ENCODE results near the gene PARD3B. TPM values are rescaled to one million over a fixed set of nuclear protein-coding genes. Genes with fewer than 3 reads are reported as not detected.
A peak's percentile ranks its signal among the peaks of the same experiment; 100 is the strongest.

PARD3B gene
- total RNA-seq, 1 donor from 2014 or later = 9.3 TPM

GRCh38 chr2:204586444-204587180 is 41.3 kb downstream of the PARD3B start:
- ATAC-seq = no peak
- DNase-seq (ENCODE audit: low spot score) = no peak

DNA sequence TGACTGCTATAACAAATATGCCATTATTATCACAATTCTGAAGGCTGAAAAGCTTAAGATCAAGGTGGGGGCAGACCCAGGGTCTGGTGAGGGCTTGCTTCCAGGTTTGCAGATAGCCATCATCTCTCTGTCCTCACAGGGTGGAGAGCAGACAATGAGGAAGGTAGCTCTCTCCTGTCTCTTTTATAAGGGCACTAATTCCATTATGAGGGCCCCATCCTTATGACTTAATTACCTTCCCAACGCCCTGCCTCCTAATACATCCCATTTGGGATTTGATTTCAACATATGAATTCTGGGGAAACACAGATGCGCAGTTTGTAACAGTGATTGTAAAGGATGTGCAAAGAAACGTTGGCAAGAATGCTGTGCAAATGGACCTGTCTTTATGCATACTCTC is 44.8 kb downstream of the PARD3B start:
- DNase-seq (ENCODE audit: low spot score) = no peak
- no peak for ATAC-seq

- DNase-seq (ENCODE audit: low spot score) = no peak
- ATAC-seq = no peak
Measured at GRCh38 chr2:204591225-204591624, 46.0 kb downstream of the PARD3B start.

DNA sequence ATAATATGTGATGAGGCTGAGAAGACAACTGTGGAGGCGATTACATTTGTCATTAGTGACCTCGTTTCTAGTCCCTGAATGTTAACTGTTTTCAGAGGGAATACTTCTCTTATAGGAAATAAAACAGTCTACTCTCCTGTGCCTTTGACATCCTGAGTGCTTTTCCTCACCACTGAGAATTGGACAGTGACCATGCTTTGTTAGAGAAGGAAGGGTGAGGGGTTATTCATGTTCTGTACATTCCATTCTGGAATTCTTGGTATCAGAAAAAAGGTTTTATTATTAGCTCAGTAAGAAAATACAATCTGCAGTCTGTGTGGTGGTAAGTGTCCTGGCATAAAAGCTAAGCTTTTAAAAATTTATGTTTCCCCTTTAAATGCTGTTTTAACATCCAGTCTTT is 58.8 kb downstream of the PARD3B start:
- ATAC-seq (no peak), DNase-seq (ENCODE audit: low spot score) (no peak)

- no peak for DNase-seq (ENCODE audit: low spot score)
- peak; percentile 38 for ATAC-seq
Measured at GRCh38 chr2:204608237-204608939, 63.1 kb downstream of the PARD3B start.

DNA sequence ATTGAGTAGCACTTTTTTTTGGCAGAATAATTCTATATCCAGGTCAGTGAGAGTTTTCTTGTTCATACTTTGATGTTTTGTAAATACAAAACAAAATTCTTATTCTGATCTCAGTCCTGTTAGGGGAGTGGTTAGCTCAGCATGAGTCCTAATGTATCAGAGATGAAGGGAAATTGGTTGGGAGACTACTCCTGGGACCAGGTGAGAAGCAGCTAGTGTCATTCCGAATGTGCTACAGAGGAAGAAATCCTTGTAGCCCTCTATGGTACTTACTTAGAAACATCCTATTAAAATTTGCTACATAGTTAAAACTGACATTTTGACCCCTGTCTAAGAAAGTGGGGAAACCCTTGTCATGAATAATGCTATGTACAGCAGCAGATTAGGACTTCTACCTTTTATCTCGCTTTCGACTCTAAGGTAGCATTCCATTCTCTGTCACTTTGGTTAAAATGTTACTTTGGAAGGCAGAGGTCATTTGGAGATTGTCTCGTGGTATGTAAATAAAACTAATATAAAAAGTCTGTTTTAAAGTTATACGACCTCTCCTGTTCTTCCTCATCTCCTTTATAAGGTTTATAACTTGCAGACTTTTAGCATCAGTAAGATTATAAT is 65.8 kb downstream of the PARD3B start:
- DNase-seq (ENCODE audit: low spot score) (no peak), ATAC-seq (peak; percentile 88)

DNA sequence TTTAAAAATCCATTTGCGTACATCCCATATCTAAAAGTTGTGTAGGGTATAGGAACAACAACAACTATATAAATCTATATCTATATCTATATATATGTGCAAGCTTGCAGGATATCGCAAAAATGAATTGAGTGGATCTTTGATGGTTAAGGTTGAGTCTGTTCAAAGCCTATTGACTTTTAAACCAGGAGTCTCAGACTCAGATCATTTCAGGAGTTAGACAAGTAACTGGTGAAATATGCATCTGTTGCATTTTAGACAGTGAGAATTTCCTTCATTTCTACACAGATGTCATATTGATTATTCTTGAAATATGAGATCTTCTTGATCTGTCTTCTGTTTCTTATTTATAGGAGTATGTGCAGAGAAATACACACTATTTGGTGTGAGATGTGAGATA is 66.5 kb downstream of the PARD3B start:
- ATAC-seq = peak; percentile 16
- DNase-seq (ENCODE audit: low spot score) = no peak

GRCh38 chr2:204613635-204614034 is 68.4 kb downstream of the PARD3B start:
- ATAC-seq (no peak), DNase-seq (ENCODE audit: low spot score) (no peak)

GRCh38 chr2:204615456-204615855 is 70.2 kb downstream of the PARD3B start:
- DNase-seq (ENCODE audit: low spot score) = no peak
- ATAC-seq = peak; percentile 65

DNA sequence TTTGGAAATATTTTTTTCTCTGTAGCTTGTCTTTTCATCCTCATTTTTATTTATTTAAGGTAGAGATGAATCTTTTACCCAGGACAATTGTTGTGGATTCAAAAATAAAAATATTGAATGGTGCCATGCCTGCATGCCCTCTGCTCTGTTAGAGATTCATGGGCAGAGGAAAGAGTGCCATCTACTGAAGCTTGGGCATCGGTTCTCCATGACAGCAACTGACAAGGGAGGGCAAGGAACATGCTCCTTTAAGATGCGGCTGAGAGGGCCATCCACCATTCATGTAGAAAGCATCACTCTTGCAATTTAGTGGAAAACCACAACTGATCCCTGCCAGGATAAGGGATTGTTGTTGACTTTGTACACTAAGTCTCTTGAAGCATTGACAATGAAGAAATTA is 79.9 kb downstream of the PARD3B start:
- ATAC-seq (peak; percentile 94), DNase-seq (ENCODE audit: low spot score) (no peak)

DNA sequence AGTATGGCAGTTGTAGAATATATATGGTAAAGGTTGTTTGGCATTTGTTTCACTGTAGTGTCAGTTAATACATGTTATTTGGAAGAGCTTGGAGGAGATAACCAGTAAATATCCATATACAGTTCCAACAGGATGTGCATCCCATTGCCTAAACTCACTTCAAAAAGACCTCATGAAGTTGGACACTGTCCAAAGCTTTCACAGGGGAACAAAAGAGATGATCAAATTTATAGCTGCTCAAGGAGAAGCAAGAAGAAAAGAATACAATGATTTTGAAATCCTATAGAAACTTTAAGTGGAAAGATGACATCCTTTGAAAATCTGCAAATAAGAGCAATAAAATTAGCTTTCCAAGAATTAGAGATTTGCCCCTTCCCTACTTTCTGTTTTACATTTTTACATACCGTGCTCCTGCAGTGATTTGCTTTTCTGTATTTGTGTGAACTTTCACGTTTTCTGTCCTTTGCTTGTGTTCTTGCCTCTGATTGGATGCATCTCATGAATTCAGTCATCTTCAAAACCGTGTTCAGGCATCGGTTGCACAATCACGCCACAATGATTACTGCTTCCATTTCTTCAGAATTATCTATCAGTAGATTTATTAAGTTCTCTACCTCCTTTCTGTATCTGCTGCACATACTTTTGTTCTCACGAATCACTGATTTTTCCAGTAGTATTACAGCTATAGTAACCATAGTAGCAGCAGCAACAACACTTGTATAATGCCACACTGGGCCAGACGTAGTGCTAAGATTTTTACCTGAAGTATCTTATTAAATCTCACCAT is 83.8 kb downstream of the PARD3B start:
- ATAC-seq (no peak), DNase-seq (ENCODE audit: low spot score) (no peak)

GRCh38 chr2:204632410-204632809 is 87.1 kb downstream of the PARD3B start:
- DNase-seq (ENCODE audit: low spot score) (no peak), ATAC-seq (no peak)

- no peak for DNase-seq (ENCODE audit: low spot score)
- ATAC-seq = no peak
Measured at GRCh38 chr2:204634564-204634963, 89.3 kb downstream of the PARD3B start.

DNA sequence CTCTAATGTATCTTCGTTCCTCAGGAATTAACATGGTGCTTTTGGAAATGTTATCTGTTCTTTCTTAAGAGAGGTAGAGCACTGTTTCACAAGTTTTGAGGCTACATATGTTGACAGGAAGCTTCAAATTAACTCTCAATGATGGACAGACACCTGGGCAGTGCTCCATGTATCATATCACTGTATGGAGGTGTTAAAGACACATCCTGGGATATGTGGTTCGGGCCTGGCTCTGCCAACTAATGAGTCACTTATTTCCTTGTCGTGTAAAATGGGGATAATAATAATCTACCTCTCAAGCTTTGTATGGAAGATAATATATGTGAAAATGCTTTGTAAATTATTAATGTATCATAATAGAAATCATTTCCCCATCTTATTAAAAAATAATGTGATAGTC is 90.2 kb downstream of the PARD3B start:
- ATAC-seq = no peak
- no peak for DNase-seq (ENCODE audit: low spot score)

DNA sequence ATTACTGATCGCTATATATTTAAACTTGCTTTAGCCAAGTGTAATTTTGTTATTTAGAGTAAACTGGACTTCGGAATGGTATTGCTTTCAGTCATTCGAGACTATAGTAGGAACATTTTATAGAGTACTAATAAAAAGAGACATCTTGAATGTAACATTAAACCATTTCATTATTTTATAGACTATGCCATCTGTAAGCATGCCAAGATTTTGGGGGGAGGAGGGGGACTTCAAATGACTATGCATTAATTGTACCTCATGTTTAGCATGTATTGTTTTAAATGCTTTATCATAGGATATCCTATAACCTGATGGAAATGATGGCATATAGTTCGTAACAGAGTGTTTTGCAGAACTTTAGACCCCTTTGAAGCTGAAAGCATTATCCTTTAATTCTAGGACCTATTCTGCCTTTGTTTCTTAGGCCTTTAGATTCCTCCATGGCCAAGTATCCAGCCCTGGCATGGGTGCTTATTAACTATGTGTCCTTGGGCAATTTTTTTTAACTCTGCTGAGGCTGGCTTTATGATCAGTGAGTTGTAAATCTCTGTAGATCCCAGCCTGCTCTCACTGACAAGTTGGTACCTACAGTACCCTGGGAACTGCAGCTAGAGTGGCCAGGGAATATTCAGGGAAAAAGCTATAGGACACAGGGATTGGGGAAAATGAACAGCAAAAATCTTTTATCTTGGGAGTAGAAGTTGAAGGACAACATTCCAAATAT is 93.4 kb downstream of the PARD3B start:
- ATAC-seq = no peak
- DNase-seq (ENCODE audit: low spot score) = no peak

GRCh38 chr2:204643326-204643725 is 98.1 kb downstream of the PARD3B start:
- DNase-seq (ENCODE audit: low spot score) (no peak), ATAC-seq (no peak)

GRCh38 chr2:204645018-204645773 is 99.9 kb downstream of the PARD3B start:
- DNase-seq (ENCODE audit: low spot score) = no peak
- ATAC-seq = no peak

GRCh38 chr2:204647626-204648025 is 102.4 kb downstream of the PARD3B start:
- no peak for ATAC-seq
- DNase-seq (ENCODE audit: low spot score) = no peak

- no peak for ATAC-seq
- DNase-seq (ENCODE audit: low spot score) = no peak
Measured at GRCh38 chr2:204650611-204651010, 105.3 kb downstream of the PARD3B start.

- DNase-seq (ENCODE audit: low spot score) (no peak), ATAC-seq (no peak)
Measured at GRCh38 chr2:204652063-204652462, 106.8 kb downstream of the PARD3B start.

Measured in left lobe of liver (tissue), 2 donors.